Measurements from ENCODE around the gene IQGAP1.
"Not testable (repeated sequence)": the region's sequence is repeated elsewhere in the genome, so short reads cannot be mapped to it uniquely, and the experiment has no call there.

The IQGAP1 gene

DNA sequence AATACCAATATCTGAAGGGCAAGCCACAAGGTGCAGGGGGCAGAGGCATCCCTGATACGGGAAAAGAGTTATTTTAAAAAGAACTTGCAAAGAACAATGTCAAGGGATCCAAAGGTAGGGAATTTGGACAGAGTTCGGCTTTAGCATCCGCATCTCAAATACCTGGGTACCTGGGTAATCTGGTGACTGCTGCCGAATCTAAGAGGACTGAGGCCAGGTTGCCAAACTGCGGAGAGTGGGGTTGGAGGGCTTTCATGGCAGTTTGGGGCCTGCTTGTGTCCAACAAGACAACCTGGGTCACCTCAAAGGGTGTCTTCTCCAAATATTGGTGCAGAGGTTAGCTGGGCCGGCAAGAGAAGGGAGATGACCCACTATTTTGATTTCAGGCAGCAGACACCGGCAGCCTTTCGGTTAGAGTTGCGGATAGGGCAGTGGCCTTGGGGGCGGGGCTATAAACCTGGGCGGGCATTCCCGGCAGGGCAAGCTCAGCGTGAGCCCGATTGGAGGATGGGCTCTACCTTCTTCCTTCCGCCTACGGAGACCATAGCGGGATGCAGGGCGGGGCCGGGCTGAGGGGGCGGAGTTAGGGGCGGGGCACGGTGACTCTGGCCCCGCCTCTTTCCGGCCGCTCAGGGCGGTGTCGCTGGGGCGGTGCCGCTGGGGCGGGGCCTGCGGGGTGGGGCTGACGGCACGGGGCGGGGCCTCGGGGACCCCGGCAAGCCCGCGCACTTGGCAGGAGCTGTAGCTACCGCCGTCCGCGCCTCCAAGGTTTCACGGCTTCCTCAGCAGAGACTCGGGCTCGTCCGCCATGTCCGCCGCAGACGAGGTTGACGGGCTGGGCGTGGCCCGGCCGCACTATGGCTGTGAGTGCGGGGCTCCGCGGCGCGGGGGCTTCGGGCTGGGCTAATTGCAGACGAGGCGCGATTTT, at the start of gene IQGAP1:
Gene IQGAP1 (plus strand): TSS at position 709 of the 928 bp plus-strand sequence. CDS start 100 bp downstream, at position 809.
- DNase-seq: peak; percentile 96

GRCh38 chr15:90338532-90338931, 49.5 kb upstream of the IQGAP1 start:
- no peak for DNase-seq

GRCh38 chr15:90340345-90340744, 47.7 kb upstream of the IQGAP1 start:
- DNase-seq: no peak

DNA sequence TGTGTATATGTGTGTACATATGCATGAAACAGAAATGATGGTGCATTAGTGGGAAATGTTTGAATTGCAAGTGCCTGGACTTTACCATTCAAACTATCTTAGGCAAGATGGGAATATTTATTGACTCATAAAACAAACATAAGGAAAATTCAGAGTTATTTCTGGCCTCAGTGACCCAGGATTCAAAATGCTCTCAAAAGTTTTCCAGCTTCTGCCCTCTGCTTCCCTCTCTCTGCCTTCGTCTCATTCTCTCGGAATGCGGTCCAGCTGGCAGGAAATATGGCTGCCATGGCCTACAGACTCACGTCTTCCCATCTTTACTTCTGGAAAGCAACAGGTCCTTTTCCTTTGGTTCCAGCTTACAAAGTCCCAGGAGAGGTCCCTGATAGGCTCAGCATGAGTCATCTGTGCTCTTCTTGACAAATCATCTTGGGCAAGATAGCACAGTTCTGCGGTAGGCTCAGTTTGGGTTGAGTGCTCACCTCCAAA, 44.7 kb upstream of the IQGAP1 start:
- DNase-seq: peak; percentile 57

GRCh38 chr15:90344662-90345061, 43.4 kb upstream of the IQGAP1 start:
- DNase-seq: no peak

- no peak for DNase-seq
These were observed 42.2 kb upstream of the IQGAP1 start for GRCh38 chr15:90345857-90346256.

GRCh38 chr15:90347431-90348065, 40.5 kb upstream of the IQGAP1 start:
- not testable (repeated sequence) for DNase-seq

DNA sequence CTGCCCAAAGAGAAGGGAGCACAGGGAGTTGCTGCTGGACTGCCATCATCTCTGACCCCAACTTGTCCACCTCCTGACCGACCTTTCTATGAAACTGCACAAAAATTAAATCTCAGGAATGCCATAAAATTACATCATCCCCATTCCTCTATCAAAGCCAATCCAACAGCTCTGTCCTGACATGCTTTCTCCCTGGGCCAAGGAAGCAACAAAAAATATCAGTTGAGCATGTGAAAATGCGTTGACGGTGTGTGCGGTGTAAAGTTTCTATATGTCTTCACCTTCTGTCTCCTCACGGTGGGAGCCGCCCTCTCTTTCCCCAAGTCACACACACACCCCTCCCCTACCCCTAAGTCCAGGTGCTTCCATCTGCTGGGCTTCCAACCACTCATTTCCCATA, 39.6 kb upstream of the IQGAP1 start:
- no peak for DNase-seq

- no peak for DNase-seq
These were observed 39.0 kb upstream of the IQGAP1 start for GRCh38 chr15:90349072-90349471.

DNA sequence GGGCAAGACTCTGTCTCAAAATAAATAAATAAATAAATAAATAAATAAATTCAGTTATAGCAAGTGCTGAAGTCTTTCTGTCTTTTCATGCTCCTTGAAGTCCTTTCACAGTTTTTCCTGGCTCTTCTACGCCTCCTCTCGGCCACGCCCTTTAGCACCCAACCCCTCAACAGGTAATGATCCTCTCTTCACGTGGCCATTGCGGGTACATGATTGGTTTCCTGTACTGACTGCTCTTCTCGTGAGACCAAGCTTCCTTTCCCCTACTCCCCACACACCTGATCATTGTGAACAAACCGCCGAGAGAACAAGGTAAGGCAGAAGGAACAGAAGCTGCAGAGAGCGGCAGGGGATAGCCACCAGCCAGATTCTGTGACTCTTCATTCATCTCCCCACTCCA, 38.2 kb upstream of the IQGAP1 start:
- no peak for DNase-seq

GRCh38 chr15:90351479-90352106, 36.4 kb upstream of the IQGAP1 start:
- DNase-seq: no peak

DNA sequence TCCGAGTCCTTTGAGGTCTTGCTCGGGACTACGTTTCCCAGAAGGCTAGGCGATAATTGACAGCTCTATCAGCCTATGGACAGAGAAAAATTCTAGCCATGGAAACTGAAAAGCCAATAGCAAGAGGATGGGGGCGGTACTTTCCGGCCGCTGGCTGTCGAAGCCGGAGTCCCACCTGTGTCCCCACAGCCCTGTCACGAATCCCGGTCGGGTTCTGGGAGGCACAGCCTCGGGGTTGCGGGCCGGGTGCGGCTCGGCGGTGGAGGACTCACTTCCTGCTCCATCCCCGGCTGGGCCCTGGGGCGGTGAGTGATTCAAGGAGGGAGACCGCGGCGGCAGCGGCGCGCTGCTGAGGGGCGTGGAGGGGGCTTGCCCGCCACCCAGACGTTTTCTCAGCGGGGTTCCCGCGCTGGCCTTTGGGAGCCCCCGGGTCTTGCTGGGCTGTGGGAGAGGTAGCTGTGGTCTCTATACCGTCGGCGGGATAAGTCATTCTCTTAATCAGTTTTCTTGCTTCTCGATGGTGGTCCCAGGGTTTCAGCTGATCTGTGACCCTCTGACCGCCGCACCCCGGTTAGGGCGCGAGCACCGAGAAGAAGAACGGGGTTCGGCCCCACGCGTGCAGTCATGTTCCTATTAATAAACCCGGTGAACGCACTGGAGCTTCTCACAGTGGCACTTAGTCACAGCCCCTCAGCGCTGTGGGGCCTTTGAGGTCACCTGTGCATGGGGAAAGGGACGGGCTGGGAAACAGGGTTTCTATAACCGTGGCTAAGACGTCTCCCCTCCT, 35.7 kb upstream of the IQGAP1 start, which contains the start of gene ZNF774:
Gene ZNF774 (plus strand): TSS at position 178 of the 787 bp plus-strand sequence. CDS start 2,377 bp downstream, outside the sequence.
- peak; percentile 94 for DNase-seq

DNA sequence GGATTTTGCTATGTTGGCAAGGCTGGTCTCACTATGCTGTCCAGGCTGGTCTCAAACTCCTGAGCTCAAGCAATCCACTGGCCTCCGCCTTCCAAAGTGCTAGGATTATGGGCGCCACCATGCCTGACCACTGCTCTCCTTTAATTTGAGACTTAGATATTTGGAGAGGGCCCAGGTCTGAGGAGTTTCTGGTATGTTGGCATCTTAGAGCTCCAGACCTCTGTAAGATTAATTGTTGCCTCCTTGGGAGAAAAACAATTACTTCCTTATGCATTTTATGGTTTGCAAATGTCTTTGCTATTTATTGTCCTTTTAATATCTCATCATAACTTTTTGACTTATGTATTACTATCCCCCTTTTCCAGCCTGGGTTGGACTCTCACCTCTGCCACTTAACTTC, 33.1 kb upstream of the IQGAP1 start:
- no peak for DNase-seq

- DNase-seq: peak; percentile 32
These were observed 29.7 kb upstream of the IQGAP1 start for GRCh38 chr15:90358124-90359033.

DNA sequence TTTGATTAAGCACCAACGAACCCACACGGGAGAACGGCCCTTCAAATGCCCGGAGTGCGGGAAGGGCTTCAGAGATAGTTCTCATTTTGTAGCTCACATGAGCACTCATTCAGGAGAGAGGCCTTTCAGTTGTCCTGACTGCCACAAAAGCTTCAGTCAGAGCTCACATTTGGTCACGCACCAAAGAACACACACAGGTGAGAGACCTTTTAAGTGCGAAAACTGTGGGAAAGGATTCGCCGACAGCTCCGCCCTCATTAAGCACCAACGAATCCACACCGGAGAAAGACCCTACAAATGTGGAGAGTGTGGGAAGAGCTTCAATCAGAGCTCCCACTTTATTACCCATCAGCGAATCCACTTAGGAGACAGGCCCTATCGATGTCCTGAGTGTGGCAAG, 27.3 kb upstream of the IQGAP1 start:
- DNase-seq: no peak

- DNase-seq: peak; percentile 88
These were observed 25.2 kb upstream of the IQGAP1 start for GRCh38 chr15:90362936-90363212.

DNA sequence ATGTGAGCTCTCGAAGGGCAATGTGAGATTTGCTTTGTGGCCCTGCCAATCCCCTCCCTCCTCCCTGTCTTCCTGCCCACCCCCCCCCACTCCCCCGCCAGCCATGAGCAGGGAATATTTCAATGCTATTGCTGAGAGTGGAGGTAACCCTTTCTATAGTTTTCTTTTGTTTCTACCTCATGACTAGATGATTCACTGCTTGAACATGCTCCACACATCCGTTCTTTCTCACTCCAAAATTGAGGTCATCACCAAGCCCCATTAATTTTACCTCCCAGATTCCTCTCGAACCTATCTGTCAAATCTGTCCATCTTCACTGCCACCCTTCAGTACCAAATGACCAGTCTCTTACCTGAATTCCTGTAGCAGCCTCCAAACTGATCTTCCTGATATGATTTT, 23.8 kb upstream of the IQGAP1 start:
- DNase-seq: peak; percentile 69

DNA sequence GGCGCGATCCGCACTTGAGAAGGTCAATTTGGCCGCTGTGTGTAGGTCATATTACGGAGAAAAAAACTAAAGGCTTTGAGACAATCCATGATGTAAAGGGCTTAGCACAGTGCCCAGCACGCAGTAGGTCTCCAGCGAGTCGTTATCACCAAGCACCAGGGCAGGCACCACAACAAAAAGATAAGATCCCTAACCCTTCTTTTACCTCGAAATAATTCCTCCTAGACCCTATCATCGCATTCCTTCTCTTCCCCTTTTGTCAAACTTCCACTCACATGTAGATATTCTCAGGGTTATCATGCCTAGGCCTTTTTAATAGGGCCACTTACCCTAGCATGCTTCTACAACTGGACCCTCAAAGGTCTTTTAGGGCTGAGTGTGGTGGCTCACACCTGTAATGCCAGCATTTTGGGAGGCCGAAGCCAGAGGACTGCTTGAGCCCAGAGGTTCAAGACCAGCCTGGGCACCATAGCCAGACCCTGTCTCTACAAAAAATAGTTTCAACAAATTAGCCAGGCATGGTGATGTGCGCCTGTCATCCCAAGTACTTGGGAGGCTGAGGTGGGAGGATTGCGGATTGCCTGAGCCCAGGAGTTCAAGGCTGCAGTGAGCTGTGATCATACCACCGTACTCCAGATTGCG, 22.5 kb upstream of the IQGAP1 start:
- no peak for DNase-seq

GRCh38 chr15:90367576-90367975, 20.5 kb upstream of the IQGAP1 start:
- DNase-seq: peak; percentile 19

DNA sequence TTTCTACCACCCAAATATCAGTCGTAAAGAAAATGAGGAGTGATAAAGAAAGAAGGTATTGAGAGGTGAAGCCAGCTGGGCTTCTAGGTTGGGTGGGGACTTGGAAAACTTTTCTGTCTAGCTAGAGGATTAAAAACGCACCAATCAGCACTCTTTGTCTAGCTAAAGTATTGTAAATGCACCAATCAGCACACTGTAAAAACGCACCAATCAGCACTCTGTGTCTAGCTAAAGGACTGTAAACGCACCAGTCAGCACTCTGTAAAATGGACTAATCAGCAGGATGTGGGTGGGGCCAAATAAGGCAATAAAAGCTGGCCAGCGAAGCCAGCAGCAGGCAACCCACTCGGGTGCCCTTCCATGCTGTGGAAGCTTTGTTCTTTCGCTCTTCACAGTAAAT, 13.0 kb upstream of the IQGAP1 start:
- no peak for DNase-seq

DNA sequence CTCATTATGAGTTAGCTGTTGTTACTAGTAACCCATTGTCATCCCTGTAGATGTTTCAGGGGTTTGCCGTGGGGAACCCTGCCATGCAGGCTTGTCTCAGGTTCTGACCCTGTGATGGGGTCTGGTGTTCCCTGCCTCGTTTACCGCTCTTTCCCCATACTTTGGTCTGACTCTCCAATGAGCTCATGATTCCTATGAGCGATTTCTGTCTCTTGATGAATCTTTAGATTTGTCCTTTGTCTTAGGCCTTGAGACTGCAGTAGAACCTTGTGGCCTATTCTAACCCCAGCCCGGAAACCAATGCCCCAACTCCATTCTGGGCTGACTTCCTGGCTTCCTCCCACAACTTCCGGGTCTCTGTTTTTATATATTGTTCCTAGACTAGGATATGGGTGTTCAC, 11.3 kb upstream of the IQGAP1 start:
- no peak for DNase-seq

Data from fibroblast of skin of right quadriceps (primary cell).